ENCODE results near the gene MLC1.

GRCh38 chr22:50025993-50026392 lies 59.2 kb downstream of the MLC1 start:
- TF ChIP-seq POLR2A (IDR thresholded peaks at IDR 0.05; ENCODE audit: low read depth, low read length): no peak
- TF ChIP-seq TAF1 (IDR thresholded peaks at IDR 0.05; ENCODE audit: borderline replicate concordance, low read depth, low read length): no peak
- no peak for TF ChIP-seq POLR2AphosphoS5 (IDR thresholded peaks at IDR 0.05; ENCODE audit: low read depth, low read length)

Measured in GM12892 (cell line).